Measurements from ENCODE around the gene ASGR1.

The ASGR1 gene, protein sequence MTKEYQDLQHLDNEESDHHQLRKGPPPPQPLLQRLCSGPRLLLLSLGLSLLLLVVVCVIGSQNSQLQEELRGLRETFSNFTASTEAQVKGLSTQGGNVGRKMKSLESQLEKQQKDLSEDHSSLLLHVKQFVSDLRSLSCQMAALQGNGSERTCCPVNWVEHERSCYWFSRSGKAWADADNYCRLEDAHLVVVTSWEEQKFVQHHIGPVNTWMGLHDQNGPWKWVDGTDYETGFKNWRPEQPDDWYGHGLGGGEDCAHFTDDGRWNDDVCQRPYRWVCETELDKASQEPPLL

DNA sequence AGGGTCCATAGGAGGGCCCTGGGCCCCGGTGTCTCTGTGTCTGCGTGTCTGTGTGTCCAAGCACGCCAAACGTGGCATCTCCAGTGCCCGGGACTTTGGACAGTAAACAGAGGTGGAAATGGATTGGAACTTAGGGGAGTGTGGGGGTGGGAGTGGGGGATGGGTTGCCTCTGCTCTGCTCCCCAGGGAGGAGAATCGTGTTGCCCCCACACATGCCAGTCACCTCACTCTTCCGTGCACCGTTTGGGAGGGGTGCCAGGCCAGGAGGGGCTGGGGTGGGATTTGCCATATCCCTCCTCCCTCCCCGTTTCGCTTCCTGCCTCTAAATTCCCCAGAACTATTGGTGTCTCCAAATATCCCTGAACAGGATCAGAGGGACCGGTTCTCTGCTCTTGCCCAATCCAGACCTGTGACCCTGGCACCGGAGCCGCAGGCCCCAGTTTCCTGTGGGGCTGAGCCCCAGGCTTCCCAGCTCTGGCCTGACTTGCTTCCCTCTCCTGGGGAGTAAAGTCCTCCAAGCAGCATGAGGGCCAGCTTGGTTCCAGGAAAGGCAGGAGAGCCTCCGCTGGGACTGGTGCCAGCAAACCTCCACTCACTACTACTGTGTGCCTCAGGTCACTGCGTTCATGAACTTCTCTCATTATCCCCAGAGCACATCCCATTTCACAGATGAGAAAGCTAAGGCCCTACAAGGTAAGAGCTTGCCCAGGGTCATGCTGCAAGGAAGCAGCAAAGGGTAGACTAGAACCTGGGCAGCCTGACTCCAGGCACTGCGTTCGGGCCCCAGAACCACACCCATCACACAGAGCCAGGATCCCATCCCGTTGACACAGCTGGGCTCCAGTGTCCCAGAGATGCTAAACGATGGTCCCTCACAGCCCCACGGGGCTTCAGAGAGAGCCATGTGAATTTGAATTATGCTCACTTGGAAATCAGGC lies at the start of gene ASGR1:
Gene ASGR1, minus strand, starts transcription at position 54 of the 938 bp plus-strand sequence. CDS start 807 bp downstream, outside the sequence.
- DNase-seq = no peak

DNA sequence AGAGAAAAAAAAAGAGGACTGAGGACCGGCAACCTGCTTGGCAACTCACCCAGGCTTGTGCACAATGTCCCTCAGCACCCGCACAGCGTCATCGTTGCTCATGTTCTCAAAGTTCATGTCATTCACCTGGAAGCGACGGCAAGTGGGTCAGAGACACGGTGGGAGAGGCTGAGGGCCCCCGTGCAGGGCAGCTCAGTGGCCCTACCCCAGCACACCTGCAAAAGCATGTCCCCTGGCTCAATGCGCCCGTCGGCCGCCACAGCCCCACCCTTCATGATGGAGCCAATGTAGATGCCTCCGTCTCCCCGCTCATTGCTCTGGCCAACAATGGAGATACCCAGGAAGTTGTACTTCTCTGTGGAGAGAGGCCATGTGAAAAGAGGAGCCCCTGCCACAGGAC lies 49.8 kb upstream of the ASGR1 start:
- DNase-seq = no peak

DNA sequence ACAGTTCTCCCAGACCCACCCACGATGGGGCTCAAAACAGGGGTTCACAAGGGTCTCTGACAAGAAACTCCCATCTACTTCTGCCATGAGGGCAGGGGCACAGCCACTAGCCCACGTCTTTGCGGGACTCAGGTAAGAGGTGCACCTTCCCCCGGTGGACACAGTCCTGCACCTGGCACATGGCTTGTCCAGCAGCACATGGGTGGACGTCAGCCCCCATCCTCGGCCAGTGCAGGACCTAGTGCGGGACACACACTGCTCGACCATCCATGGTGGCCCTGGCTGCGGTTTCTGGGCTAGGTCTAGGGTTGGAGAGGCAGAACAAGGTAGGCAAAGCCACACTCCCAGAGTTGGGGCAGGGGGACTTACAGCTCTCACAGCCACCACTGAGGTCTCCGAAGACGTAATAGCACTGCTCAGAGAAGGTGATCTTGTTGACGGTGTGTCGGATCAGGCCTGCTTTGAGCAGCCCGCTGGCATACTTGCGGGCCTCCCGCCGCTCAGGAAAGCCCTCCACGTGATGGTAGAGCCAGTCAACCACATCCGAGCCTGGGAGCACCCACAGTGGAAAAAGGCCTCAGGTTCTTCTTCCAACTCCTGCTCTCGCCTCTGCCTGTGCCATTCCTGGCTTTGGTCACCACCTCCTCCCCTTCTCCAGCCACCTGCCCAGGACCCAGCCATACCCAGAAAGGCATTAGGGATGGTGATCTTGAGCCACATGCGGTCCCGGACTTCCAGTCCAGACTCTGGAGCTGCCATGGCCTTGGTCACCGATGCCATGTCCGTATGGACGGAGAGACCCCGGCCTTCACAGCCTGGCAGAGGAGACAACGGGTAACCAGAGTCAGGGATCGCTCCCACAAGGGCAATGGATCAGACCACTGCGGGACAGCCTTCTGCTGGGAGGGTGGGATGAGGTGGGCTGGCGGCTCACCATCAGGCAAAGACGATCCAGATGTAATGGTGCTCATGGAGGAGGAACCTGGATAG lies 47.8 kb upstream of the ASGR1 start:
- DNase-seq = no peak

DNA sequence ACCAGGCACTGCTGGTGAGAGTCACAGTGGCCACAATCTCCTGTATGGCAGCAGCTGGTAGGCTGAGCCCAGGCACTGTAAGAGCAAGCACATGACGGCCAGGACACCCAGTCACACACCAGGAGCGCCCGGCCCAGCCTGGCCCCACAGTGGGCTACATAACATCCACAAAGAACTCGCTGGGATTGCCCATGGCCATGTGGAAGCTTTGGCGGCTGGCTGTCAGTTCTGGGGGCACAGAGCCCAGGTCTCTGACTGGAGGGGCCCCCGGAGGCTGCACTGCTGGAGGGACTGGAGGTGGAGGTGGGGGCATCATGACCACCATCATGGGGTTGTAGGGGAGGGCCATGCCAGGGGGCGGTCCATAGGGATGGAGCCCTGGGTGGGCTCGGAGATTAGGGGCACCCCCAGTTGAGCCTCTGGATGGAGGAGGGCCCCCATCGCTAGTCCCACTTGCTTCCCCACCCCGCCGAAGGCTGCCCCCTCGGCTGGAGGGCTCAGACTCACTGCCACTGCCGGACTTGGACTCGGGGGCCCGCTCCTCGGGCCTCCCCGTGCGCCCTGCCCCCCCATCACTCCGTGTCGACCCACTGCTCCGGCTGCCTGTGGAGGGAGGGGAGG lies 46.7 kb upstream of the ASGR1 start:
- DNase-seq = no peak

DNA sequence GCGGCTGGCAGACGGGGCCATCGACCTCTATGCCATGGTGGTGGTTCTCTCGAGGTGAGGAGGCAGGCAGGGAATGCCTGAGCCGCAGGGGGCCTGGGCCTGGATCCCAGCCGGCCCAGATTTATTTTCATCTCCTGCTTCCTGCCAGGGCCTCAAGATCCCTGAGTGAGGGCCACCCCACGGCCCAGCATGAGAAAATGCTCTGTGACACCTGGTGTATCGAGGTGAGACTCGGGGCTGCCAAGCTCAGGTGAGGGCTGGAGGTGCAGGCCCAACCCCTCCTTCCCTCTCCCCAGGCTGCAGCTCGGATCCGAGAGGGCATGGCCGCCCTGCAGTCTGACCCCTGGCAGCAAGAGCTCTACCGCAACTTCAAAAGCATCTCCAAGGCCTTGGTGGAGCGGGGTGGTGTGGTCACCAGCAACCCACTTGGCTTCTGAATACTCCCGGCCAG lies 45.5 kb upstream of the ASGR1 start:
- DNase-seq = no peak

DNA sequence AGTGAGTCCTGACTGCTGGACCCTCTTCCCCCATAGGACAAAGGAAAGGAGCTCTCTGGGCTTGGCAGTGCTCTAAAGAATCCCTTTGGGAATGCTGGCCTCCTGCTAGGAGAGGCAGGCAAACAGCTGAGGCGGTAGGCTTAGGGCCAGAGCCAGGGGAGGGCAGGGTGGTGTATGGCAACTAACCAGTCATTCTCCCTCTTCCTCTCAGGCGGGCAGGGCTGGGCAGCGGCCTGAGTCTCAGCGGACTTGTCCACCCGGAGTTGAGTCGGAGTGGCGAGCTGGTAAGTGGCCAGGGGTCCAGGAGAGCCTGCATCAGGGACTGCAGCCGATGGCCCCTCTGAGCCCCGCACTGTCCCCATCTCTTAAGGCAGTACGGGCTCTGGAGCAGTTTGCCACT lies 44.9 kb upstream of the ASGR1 start:
- DNase-seq = no peak

DNA sequence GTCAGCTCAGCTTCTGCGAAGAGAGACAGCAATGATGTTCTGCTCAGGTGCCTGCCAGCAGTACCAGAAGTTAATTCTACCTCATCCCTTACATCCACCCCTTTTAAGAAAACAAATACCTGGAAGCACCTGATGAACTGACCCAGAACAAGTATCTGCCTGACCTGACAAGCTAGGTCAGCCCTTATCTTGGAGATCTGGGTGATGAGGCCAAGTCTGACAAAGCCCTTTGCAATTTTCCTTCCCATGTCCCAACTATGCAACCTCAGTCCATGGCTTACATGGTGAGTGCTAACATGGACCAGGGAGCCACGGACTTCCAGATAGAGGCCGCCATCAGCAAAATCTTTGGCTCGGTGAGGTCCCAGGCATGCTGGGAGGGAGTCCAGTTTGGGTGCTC lies 44.2 kb upstream of the ASGR1 start:
- DNase-seq = no peak

DNA sequence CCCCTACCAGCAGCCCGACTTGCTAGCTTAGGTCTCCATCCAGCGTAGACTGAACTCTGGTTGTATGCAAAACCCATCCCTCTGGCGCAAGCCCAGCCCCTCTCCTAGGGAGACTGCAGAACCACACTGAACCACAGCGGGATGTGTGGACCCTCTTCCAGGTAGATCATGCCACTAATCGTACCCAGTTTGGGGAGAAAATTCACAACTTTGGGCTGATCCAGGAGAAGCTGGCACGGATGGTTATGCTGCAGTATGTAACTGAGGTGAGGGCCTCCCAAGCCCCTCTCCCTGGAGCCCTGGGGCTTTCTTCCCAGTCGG lies 43.8 kb upstream of the ASGR1 start:
- DNase-seq = no peak

DNA sequence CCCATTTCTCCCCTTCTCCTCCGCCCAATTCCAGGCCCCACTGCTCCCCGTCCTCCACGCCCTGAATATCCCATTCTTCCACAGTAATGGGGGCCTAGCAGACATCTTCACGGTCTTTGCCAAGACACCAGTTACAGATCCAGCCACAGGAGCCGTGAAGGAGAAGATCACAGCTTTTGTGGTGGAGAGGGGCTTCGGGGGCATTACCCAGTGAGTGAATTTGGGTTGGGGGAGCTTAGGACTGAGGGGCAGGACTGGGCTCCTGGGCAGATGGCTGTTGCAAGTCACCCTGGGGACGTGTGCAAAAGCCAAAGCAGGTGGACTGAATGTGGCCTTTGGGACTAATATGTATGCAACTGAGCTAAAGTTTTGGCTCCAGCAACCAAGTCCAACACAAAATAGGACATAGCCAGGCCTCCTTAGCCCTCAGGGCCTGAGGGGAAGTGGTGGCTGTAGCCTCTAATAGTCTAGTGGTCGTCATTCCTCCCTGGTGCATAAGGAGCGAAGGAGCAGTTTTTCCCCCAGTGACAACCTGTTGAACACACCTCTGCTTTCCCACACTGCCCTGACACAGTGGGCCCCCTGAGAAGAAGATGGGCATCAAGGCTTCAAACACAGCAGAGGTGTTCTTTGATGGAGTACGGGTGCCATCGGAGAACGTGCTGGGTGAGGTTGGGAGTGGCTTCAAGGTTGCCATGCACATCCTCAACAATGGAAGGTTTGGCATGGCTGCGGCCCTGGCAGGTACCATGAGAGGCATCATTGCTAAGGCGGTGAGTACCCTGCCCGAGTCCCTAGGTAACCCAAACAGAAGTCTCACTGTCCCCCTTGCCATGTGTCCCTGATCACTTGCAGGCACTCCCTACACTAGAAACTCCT lies 43.2 kb upstream of the ASGR1 start:
- no peak for DNase-seq

DNA sequence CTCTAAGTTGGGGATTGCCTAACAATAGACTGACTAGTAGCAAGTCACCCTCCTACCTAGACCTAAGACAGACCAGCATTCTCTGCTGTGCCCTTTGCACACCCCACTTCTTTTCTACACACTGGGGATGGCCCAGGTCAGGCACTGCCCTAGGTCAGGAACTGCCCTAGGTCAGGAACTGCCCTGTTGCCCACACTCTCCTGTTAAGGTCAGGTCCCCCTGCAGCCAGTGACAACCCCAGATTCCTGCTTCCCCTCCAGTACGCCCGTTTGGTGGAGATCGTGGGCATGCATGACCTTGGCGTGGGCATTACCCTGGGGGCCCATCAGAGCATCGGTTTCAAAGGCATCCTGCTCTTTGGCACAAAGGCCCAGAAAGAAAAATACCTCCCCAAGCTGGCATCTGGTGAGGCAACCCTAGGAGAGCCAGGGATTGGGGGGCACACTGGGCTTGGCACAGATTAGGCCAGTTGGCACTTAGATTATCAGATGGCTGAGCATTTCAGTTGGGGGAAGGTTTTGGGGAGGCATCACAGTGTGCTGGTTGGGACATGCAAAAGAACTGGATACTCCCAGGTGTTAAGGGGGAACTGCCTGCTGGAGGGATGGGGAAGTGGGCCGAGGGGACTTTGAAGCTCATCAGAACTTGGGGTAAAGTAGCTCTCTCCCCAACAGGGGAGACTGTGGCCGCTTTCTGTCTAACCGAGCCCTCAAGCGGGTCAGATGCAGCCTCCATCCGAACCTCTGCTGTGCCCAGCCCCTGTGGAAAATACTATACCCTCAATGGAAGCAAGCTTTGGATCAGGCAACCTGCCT lies 42.3 kb upstream of the ASGR1 start:
- DNase-seq = no peak

DNA sequence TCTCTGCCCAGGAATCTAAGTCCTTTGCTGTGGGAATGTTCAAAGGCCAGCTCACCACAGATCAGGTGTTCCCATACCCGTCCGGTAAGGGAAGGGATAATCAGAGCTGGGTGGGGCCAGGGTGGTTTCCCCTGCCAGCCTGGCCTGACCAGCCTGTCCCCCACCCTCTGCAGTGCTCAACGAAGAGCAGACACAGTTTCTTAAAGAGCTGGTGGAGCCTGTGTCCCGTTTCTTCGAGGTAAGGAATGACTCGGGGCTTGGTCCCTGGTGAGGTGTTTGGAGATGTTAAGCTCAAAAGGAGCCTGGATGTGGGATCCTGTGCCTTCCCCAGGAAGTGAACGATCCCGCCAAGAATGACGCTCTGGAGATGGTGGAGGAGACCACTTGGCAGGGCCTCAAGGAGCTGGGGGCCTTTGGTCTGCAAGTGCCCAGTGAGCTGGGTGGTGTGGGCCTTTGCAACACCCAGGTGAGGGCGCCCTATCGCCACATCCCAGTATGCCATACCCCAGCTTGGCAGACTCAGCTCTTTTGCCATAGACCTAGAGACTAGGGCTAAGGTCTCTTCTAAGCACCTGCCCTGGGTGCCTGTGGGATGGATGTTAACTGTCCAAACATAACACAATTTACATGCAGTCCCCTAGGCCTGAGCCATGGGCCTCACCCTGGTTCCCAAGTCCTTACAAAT lies 41.6 kb upstream of the ASGR1 start:
- DNase-seq = peak; percentile 60

DNA sequence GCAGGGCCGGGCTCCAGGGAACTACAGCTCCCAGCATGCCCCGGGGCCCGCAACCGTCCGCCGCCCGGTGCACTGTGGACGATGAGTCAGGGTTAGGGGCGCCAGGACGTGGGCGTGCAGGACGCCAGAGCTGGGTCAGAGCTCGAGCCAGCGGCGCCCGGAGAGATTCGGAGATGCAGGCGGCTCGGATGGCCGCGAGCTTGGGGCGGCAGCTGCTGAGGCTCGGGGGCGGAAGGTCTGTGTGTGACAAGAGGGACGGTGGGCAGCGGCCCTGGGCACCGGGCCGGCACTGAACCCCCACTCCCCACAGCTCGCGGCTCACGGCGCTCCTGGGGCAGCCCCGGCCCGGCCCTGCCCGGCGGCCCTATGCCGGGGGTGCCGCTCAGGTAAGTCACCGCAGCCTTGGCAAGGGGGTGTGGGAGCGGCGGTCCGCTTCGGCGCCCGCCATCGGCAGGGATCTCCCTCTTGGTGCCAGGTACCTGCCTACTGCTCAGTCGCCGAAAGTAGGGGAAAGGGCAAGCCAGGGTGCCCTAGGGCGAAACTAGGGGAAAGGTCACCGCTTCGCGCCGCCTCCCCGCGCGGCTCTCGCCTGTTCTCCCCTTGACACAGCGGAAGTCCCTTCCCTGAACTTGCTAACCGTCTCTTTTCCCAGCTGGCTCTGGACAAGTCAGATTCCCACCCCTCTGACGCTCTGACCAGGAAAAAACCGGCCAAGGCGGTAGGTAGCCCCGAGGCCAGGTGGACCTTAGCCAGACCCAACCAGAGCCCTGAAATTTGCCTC lies 40.8 kb upstream of the ASGR1 start, which contains the start of the genes ACADVL and DLG4:
Gene ACADVL, plus strand, starts transcription at position 127 of the 781 bp plus-strand sequence. Its CDS starts 47 bp downstream, at position 174.
Gene DLG4, minus strand, starts transcription at position 25 of the 781 bp plus-strand sequence.
- DNase-seq = peak; percentile 89

DNA sequence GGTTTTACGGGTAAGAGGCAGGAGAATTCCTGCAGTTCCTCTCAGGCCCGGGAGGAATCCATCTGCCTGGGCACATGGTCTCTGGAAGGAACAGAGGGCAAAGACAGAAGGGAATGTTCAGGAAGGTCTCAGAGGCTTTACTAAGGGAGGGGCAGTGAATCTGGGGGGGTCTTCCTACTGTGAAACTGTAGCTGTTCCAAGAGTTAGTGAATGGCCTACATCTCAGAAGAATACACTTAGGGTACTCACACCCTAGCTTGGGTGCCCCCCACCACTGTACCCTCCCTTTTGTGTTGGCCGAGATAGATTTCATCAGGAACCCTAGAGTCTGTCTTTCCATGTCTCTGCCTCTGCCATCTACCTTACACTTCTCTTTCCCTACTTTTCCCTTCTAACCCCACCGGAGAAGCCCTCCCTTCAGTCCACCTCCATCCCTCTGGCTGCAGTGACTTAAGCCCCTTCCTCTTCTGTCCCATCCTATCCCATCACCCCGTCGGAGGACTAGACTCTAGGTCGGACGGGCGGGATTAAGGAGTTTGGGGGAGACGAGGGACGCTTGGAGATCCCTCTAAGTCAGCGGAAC lies 40.1 kb upstream of the ASGR1 start:
- no peak for DNase-seq

DNA sequence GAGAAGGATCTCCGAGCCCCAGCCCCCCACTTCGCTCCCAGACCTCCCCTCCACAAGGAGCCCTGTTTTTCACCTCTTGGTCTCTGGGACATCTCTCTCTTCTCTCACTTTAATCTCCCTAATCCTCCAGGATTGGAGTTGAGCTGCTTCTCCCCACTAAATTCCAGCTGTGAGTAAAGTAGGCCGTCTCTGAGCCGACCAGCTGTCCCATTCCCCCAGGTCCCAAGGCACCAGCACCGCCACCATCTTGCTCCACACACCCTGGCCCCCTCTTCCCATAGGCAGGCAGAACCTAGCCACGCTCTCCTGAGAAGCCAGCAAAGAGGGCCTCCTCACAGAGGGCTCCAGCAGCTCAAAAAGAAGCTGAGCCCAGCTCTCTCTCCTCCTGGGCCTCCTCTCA lies 39.6 kb upstream of the ASGR1 start:
- no peak for DNase-seq

DNA sequence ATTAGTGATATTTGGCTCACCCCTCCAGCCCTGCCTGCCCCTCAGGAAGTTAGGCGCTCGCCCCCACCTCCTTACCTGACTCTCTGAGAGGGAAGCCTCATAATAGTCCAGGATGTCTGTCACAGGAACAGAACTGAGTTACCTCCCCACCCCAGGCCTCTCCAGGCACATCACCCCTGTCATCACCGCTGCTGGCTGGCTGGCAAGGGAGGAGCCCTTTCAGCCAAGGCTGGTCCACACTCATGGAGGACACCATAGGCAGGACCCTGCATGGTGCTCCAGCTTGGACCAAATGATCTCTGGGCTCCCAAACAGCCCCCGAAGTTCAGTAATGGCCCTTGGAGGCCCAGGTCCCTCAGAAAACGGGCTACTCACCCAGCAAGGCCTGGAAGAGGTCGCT lies 39.0 kb upstream of the ASGR1 start:
- DNase-seq = no peak

DNA sequence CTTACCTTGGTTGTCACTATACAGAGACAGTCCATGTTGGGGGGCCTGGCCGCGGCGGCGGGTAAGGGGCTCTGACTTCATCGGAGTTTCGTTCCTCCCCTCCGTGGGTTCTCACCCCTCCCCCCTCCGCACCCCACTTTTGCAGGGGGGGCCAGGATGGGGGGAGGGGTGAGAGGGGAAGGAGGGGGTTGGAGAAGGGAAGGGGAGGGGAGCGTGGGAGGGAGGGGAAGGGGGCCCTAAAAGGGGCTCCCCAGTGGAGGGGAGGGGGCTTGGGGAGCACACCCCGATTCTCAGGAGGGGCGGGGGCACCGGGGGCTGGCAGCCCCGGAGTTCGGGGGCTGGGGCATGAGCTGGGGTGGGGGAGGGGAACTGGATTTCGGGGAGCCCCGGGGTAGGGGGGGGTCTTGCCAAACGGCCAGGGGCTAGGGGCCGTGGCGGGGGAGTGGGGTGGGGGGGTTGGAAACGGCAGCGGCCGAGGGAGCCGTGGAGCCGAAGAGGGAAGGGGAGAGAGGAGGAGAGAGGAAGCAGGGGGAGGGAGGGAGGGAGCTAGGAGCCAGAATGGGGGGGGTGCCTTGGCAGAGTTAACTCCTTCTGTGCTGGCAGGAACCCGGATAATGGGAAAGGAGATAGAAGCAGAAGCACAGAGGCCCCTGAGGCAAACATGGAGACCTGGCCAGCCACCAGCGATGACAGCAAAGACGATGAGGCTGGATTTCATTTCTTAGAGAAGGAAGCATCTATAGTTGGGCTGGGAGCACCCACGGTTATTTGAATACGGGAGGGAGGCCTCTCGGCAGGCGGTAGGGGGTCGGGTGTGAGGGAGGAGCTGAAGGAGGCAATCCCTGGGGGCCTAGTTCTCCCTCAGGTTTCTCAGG lies 38.2 kb upstream of the ASGR1 start:
- peak; percentile 60 for DNase-seq
